Peyer's patch (tissue), 4 donors: Measurements from ENCODE around the gene LHB.

Experiments
- POLR2A ChIP-seq, 2 donors: fragments of 450-650 bp; IDR thresholded peaks; one replicate each; pipeline ENCODE4 v1.5.1; 2017; ENCODE audit warnings: antibody characterized with exemption in 2 of 2, mild to moderate bottlenecking in 2 of 2, moderate library complexity in 2 of 2
- TF ChIP-seq, protein P1 (sequence below), 6 experiments: fragments of 450-650 bp in 4 of 6; fragments of 200-600 bp in 2 of 6; sonication (generic) in 1 of 6; IDR thresholded peaks; one replicate each; pipeline ENCODE4 v1.5.1; 2017 to 2019; ENCODE audit warnings: antibody characterized with exemption in 6 of 6, mild to moderate bottlenecking in 3 of 6, moderate library complexity in 1 of 6

DNA sequence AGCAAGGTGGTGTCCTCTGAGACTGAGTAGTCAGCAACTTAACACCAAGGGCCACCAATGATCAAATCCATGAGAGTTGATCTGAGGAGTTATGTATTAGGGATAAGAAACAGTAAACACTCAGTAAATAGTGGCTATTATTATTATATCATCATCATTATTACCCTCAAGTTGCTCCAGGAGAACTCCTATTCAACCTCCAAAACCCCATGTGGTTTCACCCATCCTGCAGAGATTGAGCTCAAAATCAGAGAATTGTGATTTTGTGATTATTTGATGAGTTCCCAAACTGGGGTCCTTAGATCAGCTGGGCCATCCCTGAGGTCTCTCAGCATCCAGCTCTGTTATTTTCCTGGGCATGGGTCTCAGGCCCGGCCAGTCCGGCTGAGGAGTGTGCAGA is 44.1 kb upstream of the LHB start:
- TF ChIP-seq POLR2A (IDR thresholded peaks at IDR 0.05) = no peak
- TF ChIP-seq, protein P1, sequence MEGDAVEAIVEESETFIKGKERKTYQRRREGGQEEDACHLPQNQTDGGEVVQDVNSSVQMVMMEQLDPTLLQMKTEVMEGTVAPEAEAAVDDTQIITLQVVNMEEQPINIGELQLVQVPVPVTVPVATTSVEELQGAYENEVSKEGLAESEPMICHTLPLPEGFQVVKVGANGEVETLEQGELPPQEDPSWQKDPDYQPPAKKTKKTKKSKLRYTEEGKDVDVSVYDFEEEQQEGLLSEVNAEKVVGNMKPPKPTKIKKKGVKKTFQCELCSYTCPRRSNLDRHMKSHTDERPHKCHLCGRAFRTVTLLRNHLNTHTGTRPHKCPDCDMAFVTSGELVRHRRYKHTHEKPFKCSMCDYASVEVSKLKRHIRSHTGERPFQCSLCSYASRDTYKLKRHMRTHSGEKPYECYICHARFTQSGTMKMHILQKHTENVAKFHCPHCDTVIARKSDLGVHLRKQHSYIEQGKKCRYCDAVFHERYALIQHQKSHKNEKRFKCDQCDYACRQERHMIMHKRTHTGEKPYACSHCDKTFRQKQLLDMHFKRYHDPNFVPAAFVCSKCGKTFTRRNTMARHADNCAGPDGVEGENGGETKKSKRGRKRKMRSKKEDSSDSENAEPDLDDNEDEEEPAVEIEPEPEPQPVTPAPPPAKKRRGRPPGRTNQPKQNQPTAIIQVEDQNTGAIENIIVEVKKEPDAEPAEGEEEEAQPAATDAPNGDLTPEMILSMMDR (IDR thresholded peaks at IDR 0.05) = no peak
